PC-3 (cell line): ENCODE data around the gene RACK1. TPM values are rescaled to one million over a fixed set of nuclear protein-coding genes. Genes with fewer than 3 reads are reported as not detected.

Experiments used
- ATAC-seq: fragments of 200-7000 bp; cut with Tn5 transposase; 2 replicates; pipeline ENCODE4 v1.9.1; 2020; ENCODE audit warnings: mild to moderate bottlenecking, moderate library complexity
- BruUV-seq: library from RNA; stranded (reverse); fragments of 400-500 nt; replicated peaks from 2 replicates; lab custom pipeline; 2021; lab: Mats Ljungman, UMichigan
- CTCF ChIA-PET: fragments of 300-600 bp; sonication (Branson Sonifier 250); formaldehyde crosslinking; loops from one replicate; lab custom pipeline; 2022; ENCODE audit warnings: antibody characterized with exemption; lab: Charles Lee
- POLR2A ChIA-PET: fragments of 300-600 bp; sonication (Branson Sonifier 250); formaldehyde crosslinking; loops from one replicate; lab custom pipeline; 2022; ENCODE audit warnings: antibody characterized with exemption; ENCODE audit not compliant: unreplicated experiment; lab: Charles Lee
- DNase-seq: peaks from one replicate; pipeline ENCODE4 v3.0.0-alpha.2; 2015
- H2AFZ ChIP-seq: fragments of 300-600 bp; sonication (generic); 2 replicates; pipeline ENCODE4 v1.6.0; 2016; ENCODE audit warnings: antibody characterized with exemption, low read length
- H3F3A ChIP-seq: fragments of 300-600 bp; sonication (generic); one replicate; pipeline ENCODE4 v1.6.0; 2017; ENCODE audit warnings: antibody characterized with exemption, low read length, control low read depth, mild to moderate bottlenecking; ENCODE audit not compliant: unreplicated experiment
- H3K27ac ChIP-seq: fragments of 300-600 bp; sonication (generic); 2 replicates; pipeline ENCODE4 v1.5.1; 2016; ENCODE audit warnings: mild to moderate bottlenecking, low read length
- H3K27me3 ChIP-seq: fragments of 300-600 bp; sonication (generic); 2 replicates; pipeline ENCODE4 v1.6.1; 2016; ENCODE audit warnings: low read length, mixed read lengths
- H3K36me3 ChIP-seq: fragments of 300-600 bp; sonication (generic); 2 replicates; pipeline ENCODE4 v1.6.1; 2016; ENCODE audit warnings: low read depth, mixed run types, low read length, mixed read lengths
- H3K4me1 ChIP-seq: fragments of 300-600 bp; sonication (generic); 2 replicates; pipeline ENCODE4 v1.5.1; 2016; ENCODE audit warnings: low read length; ENCODE audit not compliant: insufficient read depth
- H3K4me2 ChIP-seq: fragments of 300-600 bp; sonication (generic); 2 replicates; pipeline ENCODE4 v1.6.0; 2016; ENCODE audit warnings: low read length
- H3K4me3 ChIP-seq: fragments of 300-600 bp; sonication (generic); 2 replicates; pipeline ENCODE4 v1.5.1; 2016; ENCODE audit warnings: mild to moderate bottlenecking, low read length, mixed read lengths
- H3K79me2 ChIP-seq: fragments of 300-600 bp; sonication (generic); 2 replicates; pipeline ENCODE4 v1.6.1; 2017; ENCODE audit warnings: low read length, mixed read lengths
- H3K9ac ChIP-seq: fragments of 300-600 bp; sonication (generic); 2 replicates; pipeline ENCODE4 v1.6.0; 2016; ENCODE audit warnings: mild to moderate bottlenecking, low read length
- H3K9me2 ChIP-seq: fragments of 300-600 bp; sonication (generic); replicated peaks from 2 replicates; pipeline ENCODE4 v1.6.1; 2016; ENCODE audit warnings: mixed run types, low read length, mixed read lengths
- H3K9me3 ChIP-seq: fragments of 300-600 bp; sonication (generic); 2 replicates; pipeline ENCODE4 v1.6.1; 2016; ENCODE audit warnings: low read length, mixed read lengths
- H4K20me1 ChIP-seq: fragments of 300-600 bp; sonication (generic); 2 replicates; pipeline ENCODE4 v1.6.1; 2016; ENCODE audit warnings: low read length, mixed read lengths
- CTCF ChIP-seq: fragments of 300-600 bp; sonication (generic); conservative IDR thresholded peaks from 2 replicates; pipeline ENCODE4 v1.5.1; 2017; ENCODE audit warnings: antibody characterized with exemption, low read depth, mild to moderate bottlenecking, low read length
- EZH2 ChIP-seq: fragments of 300-600 bp; sonication (generic); IDR thresholded peaks from one replicate; pipeline ENCODE4 v1.6.1; 2017; ENCODE audit warnings: antibody characterized with exemption, mild to moderate bottlenecking, low read length; ENCODE audit not compliant: unreplicated experiment
- EZH2phosphoT487 ChIP-seq: fragments of 300-600 bp; sonication (generic); IDR thresholded peaks from 2 replicates; pipeline ENCODE4 v1.6.1; 2018; ENCODE audit warnings: mild to moderate bottlenecking, antibody characterized with exemption, low read length, borderline replicate concordance
- intact Hi-C: fragments of 100-400 bp; cut with micrococcal nuclease; formaldehyde crosslinking; loops from 2 replicates; pipeline ENCODE4 v1.9.0; 2023
- total RNA-seq: library from RNA; depleted of rRNA; stranded (reverse); fragments of >200 nt; gene quantifications from 2 replicates; pipeline ENCODE4 v1.2.3, GENCODE V29; 2014

RACK1 gene
- total RNA-seq, 1 experiment from 2014 or later = 3,047 TPM

GRCh38 chr5:181198106-181198685 lies 45.5 kb downstream of the RACK1 start:
- no TSS peak for BruUV-seq
- Histone ChIP-seq H3K4me3 (no peak overlapping the region), H3K27me3 (no peaks in the 10 kb centered on the region), H3K79me2 (no peaks in the 10 kb centered on the region), H2AFZ (no peak overlapping the region), H3K9me2 (no peaks in the 10 kb centered on the region), H3K4me2 (no peak overlapping the region), H3K4me1 (peaks cover 2% of the 10 kb centered on the region), H3K9ac (no peak overlapping the region), H3K9me3 (no peaks in the 10 kb centered on the region), H3F3A (no peaks in the 10 kb centered on the region), H3K36me3 (no peaks in the 10 kb centered on the region), H3K27ac (no peak overlapping the region), H4K20me1 (no peaks in the 10 kb centered on the region)
- POLR2A ChIA-PET = no interaction called here
- CTCF ChIA-PET = no interaction called here
- DNase-seq (no peak), ATAC-seq (no peak)
- TF ChIP-seq EZH2 = no peak
- intact Hi-C loops = no loop called here

GRCh38 chr5:181197326-181197951 lies 46.3 kb downstream of the RACK1 start:
- Histone ChIP-seq H3K27ac (no peak overlapping the region), H3K4me3 (no peak overlapping the region), H3K79me2 (no peaks in the 10 kb centered on the region), H3K4me2 (no peak overlapping the region), H3K9me3 (no peaks in the 10 kb centered on the region), H2AFZ (no peak overlapping the region), H3K9me2 (no peaks in the 10 kb centered on the region), H3F3A (peaks cover 5% of the 10 kb centered on the region), H4K20me1 (no peaks in the 10 kb centered on the region), H3K4me1 (peaks cover 10% of the 10 kb centered on the region), H3K36me3 (no peaks in the 10 kb centered on the region), H3K9ac (no peak overlapping the region), H3K27me3 (no peaks in the 10 kb centered on the region)
- ChIA-PET POLR2A (no interaction called here), CTCF (no interaction called here)
- DNase-seq (no peak), ATAC-seq (no peak)
- intact Hi-C loops = no loop called here
- BruUV-seq = no TSS peak
- TF ChIP-seq EZH2phosphoT487 (no peak), EZH2 (no peak), CTCF (no peak)

- H3K79me2 ChIP-seq = no peaks in the 10 kb centered on the region
- no peak overlapping the region for H3K9ac ChIP-seq
- H4K20me1 ChIP-seq = no peaks in the 10 kb centered on the region
- H3K4me2 ChIP-seq = no peak overlapping the region
- DNase-seq (no peak), ATAC-seq (no peak)
- no peak for TF ChIP-seq EZH2
- no peak for TF ChIP-seq CTCF
- TF ChIP-seq EZH2phosphoT487 = no peak
- CTCF ChIA-PET = no interaction called here
- H3K27ac ChIP-seq = no peak overlapping the region
- intact Hi-C loops = no loop called here
- POLR2A ChIA-PET = no interaction called here
- H3K9me2 ChIP-seq = no peaks in the 10 kb centered on the region
- no TSS peak for BruUV-seq
- H3K36me3 ChIP-seq = no peaks in the 10 kb centered on the region
- H3K4me3 ChIP-seq = no peak overlapping the region
- H3K27me3 ChIP-seq = no peaks in the 10 kb centered on the region
- no peak overlapping the region for H2AFZ ChIP-seq
- H3K9me3 ChIP-seq = no peaks in the 10 kb centered on the region
- H3F3A ChIP-seq = peaks cover 6% of the 10 kb centered on the region
- H3K4me1 ChIP-seq = peaks cover 13% of the 10 kb centered on the region
These were observed 48.4 kb downstream of the RACK1 start for GRCh38 chr5:181195249-181195761.
